ENCODE measurements around the gene KDM4B. TPM values are rescaled to one million over a fixed set of nuclear protein-coding genes. Genes with fewer than 3 reads are reported as not detected.

Gene KDM4B
- total RNA-seq, 2 donors from 2014 or later = 27.8 to 38.5 TPM

- DNase-seq = no peak
- WGBS, 2 experiments (ENCODE audit: insufficient coverage in 1 of 2, insufficient read length in 1 of 2) = 83 to 96% methylated on average over 4 to 14 of the region's 14 CpGs
- no peaks in the 10 kb centered on the region for H3K4me1 Mint-ChIP-seq
- H3K36me3 ChIP-seq (ENCODE audit: control insufficient read depth, insufficient read depth, low read length) = peaks cover 23% of the 10 kb centered on the region
- H3K27ac ChIP-seq (ENCODE audit: low read depth, low read length) = no peak overlapping the region
- TF ChIP-seq, protein P1, sequence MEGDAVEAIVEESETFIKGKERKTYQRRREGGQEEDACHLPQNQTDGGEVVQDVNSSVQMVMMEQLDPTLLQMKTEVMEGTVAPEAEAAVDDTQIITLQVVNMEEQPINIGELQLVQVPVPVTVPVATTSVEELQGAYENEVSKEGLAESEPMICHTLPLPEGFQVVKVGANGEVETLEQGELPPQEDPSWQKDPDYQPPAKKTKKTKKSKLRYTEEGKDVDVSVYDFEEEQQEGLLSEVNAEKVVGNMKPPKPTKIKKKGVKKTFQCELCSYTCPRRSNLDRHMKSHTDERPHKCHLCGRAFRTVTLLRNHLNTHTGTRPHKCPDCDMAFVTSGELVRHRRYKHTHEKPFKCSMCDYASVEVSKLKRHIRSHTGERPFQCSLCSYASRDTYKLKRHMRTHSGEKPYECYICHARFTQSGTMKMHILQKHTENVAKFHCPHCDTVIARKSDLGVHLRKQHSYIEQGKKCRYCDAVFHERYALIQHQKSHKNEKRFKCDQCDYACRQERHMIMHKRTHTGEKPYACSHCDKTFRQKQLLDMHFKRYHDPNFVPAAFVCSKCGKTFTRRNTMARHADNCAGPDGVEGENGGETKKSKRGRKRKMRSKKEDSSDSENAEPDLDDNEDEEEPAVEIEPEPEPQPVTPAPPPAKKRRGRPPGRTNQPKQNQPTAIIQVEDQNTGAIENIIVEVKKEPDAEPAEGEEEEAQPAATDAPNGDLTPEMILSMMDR (conservative IDR thresholded peaks at IDR 0.05) = no peak
- H3K27me3 Mint-ChIP-seq (ENCODE audit: insufficient read depth) = no peaks in the 10 kb centered on the region
- no peak overlapping the region for H3K4me3 ChIP-seq (ENCODE audit: low read length)
- H3K27ac Mint-ChIP-seq = no peak overlapping the region
- H3K4me3 Mint-ChIP-seq = no peak overlapping the region
- no peak overlapping the region for H3K9ac ChIP-seq (ENCODE audit: extremely low read depth, low read length, poor library complexity, severe bottlenecking)
- H3K36me3 Mint-ChIP-seq (ENCODE audit: low read depth) = peaks cover 12% of the 10 kb centered on the region
- H3K4me1 ChIP-seq (ENCODE audit: control insufficient read depth, insufficient read depth, low read length) = no peaks in the 10 kb centered on the region
- no peaks in the 10 kb centered on the region for H3K9me3 Mint-ChIP-seq
- H3K9me3 ChIP-seq (ENCODE audit: control insufficient read depth, low read length) = no peaks in the 10 kb centered on the region
- no peaks in the 10 kb centered on the region for H3K27me3 ChIP-seq (ENCODE audit: control insufficient read depth, insufficient read depth, low read length, poor library complexity, severe bottlenecking)
Observed at GRCh38 chr19:5016781-5017180, 47.9 kb downstream of the KDM4B start.

DNA sequence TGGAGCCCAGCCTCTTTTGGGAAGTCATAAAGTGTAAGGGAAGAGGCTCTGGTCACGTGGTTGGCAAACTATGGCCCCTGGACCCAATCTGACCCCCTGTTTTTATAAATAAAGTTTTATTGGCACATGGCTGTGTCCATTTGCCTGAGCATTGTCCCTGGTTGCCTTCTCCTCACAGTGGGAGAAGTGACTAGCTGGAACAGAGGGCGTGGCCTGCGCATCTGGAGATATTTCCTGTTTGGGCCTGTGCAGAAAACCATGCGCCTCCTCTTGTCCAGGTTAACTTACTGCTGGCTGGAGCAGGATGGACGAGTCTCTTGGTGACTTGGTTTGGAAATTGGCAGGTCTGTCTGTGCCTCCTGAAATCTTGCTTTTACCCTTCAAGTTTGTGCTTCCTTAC is 48.3 kb downstream of the KDM4B start:
- 93 to 98% methylated on average over 4 to 5 of the region's 5 CpGs for WGBS, 2 experiments (ENCODE audit: insufficient coverage in 1 of 2, insufficient read length in 1 of 2)
- Mint-ChIP-seq H3K4me3 (no peak overlapping the region), H3K36me3 (ENCODE audit: low read depth) (peaks cover 12% of the 10 kb centered on the region), H3K27ac (no peak overlapping the region), H3K27me3 (ENCODE audit: insufficient read depth) (no peaks in the 10 kb centered on the region), H3K4me1 (no peaks in the 10 kb centered on the region), H3K9me3 (no peaks in the 10 kb centered on the region)
- no peaks in the 10 kb centered on the region for H3K27me3 ChIP-seq (ENCODE audit: control insufficient read depth, insufficient read depth, low read length, poor library complexity, severe bottlenecking)
- H3K9me3 ChIP-seq (ENCODE audit: control insufficient read depth, low read length) = no peaks in the 10 kb centered on the region
- H3K4me1 ChIP-seq (ENCODE audit: control insufficient read depth, insufficient read depth, low read length) = no peaks in the 10 kb centered on the region
- no peak overlapping the region for H3K27ac ChIP-seq (ENCODE audit: low read depth, low read length)
- no peak overlapping the region for H3K4me3 ChIP-seq (ENCODE audit: low read length)
- TF ChIP-seq, protein P1 (conservative IDR thresholded peaks at IDR 0.05) = no peak
- DNase-seq = no peak
- peaks cover 23% of the 10 kb centered on the region for H3K36me3 ChIP-seq (ENCODE audit: control insufficient read depth, insufficient read depth, low read length)
- H3K9ac ChIP-seq (ENCODE audit: extremely low read depth, low read length, poor library complexity, severe bottlenecking) = no peak overlapping the region

- Mint-ChIP-seq H3K36me3 (ENCODE audit: low read depth) (peaks cover 11% of the 10 kb centered on the region), H3K9me3 (no peaks in the 10 kb centered on the region), H3K27ac (no peak overlapping the region), H3K27me3 (ENCODE audit: insufficient read depth) (no peaks in the 10 kb centered on the region), H3K4me3 (no peak overlapping the region), H3K4me1 (no peaks in the 10 kb centered on the region)
- Histone ChIP-seq H3K36me3 (ENCODE audit: control insufficient read depth, insufficient read depth, low read length) (peaks cover 23% of the 10 kb centered on the region), H3K4me1 (ENCODE audit: control insufficient read depth, insufficient read depth, low read length) (no peaks in the 10 kb centered on the region), H3K9me3 (ENCODE audit: control insufficient read depth, low read length) (no peaks in the 10 kb centered on the region), H3K27ac (ENCODE audit: low read depth, low read length) (no peak overlapping the region), H3K4me3 (ENCODE audit: low read length) (no peak overlapping the region), H3K27me3 (ENCODE audit: control insufficient read depth, insufficient read depth, low read length, poor library complexity, severe bottlenecking) (no peaks in the 10 kb centered on the region), H3K9ac (ENCODE audit: extremely low read depth, low read length, poor library complexity, severe bottlenecking) (no peak overlapping the region)
- TF ChIP-seq, protein P1 (conservative IDR thresholded peaks at IDR 0.05) = no peak
- 96 to 100% methylated on average over 8 to 16 of the region's 16 CpGs for WGBS, 2 experiments (ENCODE audit: insufficient coverage in 1 of 2, insufficient read length in 1 of 2)
- DNase-seq = no peak
Observed at GRCh38 chr19:5018224-5019015, 49.5 kb downstream of the KDM4B start.
